SH-SY5Y (cell line): ENCODE data around the gene C1QTNF5.

Source experiments
- GATA2 ChIP-seq: IDR thresholded peaks from 2 replicates; pipeline ENCODE4 v1.6.1; 2011; ENCODE audit warnings: mild to moderate bottlenecking, low read depth, low read length
- GATA3 ChIP-seq: IDR thresholded peaks from 2 replicates; pipeline ENCODE4 v1.6.1; 2011; ENCODE audit warnings: low read depth, mild to moderate bottlenecking, low read length, moderate library complexity

The C1QTNF5 gene

DNA sequence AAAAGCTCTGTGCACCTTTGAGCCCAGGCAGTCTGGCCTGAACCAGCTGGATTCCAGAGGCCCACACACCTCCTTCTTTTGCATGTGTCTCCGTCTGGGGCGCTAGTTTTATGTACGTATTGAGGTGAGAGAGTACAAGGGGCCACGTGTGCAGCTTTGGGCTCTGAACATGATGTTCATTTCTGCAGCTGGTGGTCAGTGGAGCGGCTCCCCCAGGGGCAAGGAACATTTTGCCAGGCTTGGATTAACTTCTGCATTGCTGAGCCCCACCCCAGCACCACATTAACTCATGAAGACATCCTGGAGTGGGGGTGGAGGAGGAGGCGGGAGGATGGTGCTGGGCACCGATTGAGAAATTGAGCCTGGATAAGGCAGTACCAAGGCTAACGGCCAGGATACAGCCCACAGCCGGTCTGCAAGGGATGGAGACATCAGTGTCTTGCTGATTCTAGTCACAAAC is 27.0 kb upstream of the C1QTNF5 start:
- no peak for TF ChIP-seq GATA2
- no peak for TF ChIP-seq GATA3

DNA sequence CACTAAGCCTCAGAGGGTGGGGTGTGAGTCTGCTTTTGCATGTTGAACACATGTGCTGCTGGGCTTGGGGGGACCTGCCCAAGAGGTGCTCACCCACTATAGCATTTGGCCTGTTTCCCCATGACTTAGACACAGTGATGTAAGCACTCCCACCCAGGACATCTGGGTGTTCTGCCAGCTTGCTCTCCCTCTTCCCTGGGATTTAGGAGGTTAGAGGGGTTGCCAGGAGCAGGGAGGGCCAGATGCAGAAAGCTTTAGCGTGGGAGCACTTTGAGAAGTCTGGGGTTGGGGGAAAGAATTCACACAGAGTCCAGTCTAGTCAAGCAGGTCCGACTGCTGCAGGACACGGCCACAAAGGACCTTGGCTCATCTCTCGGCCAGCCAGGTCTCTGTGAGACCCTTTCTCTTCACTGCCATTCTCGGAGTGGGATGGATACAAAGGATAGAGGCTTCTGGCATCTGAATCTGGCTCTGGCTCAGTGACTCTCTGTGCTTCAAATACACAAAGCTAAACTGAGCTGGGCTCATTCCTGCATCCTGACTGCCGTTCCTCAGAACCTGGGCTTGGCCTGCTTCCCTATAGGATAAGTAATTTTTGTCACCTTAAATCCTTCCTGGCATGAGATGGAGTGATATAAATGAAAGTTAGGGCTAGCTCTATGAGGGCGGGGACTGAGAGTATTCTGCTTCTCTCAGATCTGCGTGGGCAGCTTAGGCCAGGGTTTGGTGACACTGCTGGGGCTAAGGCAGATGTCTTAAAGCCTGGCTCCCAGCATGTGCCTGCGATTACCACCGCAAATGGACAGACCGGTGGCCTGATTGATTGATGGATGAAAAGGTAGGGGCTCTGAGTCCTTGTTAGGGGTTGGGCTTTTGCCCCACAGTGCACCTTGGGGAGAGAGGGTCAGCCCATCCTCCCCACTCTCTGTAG is 26.3 kb upstream of the C1QTNF5 start:
- TF ChIP-seq GATA2, result no peak
- no peak for TF ChIP-seq GATA3

DNA sequence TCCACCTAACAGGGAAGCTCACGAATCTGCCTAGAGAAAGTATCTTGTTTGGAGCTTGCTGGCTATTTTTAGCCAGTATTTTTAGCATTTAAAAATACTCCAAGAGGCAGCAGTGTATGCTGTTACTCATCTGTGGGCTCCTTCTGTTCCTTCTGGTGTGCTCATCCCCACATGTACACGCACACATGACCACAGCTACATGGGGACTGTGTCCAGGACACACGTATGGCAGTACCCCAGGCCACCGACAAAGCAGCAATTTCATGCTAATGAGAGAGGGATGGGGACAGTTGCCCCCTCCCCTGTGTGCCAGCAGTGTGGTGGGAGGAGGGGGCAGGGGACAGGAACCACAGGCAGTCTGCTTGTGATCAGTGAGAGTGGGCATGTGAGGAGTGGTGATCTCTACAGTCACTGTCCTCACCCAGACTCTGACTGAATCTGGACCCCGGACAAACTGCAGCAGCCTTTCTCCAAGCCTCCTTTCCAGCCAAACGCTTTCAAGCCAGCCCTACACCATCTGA is 24.4 kb upstream of the C1QTNF5 start:
- TF ChIP-seq GATA3 (no peak), GATA2 (no peak)

DNA sequence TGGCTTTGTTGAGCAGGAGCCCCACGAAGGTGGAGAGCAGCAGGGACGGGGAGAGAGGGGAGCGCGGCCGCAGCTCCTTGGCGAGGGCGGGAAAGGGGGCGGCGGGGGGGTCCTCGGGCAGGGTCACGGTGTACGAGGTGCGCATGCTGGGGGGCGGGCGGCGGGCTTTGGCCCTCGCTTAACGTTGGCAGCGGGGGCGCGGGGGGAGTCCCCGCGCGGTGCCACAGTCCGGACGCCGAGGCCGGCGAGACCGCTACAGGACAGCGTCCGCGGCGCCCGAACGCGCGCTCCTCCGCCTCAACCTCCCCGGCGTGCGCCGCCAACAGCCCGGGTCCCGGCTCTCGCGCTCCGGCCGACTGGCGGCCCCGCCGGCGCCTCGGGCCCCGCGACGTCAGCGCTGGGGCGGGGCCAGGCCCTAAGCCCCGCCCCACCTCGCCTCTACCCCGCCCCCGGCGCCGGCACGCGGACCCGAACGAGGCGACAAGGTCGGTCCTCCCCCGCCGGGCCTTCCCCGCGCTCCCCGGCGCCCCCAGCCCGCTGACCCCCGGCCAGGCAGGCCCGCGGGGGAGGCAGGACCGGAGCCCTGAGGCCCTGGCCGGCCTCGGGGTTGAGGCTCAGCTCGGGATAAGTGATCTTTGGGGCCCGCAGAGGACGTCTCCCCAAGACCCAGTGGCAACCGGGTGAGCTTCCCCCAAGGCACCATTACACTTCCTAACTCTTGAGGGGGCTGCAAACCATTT is 23.3 kb upstream of the C1QTNF5 start:
- TF ChIP-seq GATA3, result no peak
- TF ChIP-seq GATA2, result no peak

DNA sequence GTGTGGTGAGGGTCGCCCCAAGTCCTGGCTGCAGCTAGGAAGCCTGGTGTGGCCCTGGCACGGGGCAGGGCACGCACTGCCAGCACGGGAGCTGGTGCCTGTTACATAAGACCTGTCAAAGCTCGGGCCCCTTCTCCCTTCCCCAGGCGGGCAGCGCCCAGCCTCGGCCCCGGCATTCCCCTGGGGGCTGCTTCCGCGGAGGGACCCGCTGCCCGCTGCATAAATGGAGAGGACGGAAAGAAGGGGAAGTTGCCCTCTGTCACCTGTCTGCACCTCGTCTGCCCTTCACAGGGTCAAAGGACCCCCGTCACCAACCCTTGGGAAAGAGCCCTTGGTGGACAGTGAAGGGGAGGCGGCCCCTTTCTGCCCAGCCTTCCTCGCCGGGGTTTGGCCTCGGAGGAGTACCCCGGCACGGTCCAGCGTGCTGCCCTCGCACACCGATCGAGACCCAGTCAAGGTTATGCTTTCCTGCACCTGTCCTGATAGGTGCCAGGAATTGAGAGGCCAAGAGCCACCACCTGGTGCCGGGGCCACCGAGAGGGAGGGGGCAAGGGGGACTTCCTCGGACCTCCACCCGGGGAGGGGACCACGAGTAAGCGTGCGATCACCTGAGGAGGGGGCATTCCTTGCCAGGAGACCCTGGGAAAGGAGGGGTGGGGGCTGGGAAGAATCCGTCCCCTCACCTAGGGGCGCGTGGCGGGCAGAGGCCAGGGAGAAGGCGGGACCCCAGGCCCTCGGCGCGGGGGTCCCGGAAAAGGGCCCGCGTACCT is 22.6 kb upstream of the C1QTNF5 start:
- TF ChIP-seq GATA2 (no peak), GATA3 (no peak)

DNA sequence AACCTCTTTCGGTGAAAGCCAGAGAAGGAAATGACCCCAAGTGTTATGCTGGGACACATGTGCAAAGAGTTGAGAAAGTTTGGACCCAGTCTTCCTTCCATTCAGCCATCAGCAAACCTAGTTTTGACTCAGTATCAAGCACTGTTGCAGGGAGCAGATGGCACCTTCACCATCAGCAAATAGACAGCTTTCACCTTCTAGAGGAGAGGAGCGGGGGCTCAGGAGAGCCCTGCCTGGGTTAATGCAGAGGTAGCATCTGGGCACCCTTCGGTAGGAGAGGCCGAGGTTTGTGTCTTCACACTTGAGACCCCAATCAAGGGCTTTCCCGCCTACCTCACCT is 22.0 kb upstream of the C1QTNF5 start:
- TF ChIP-seq GATA3, result no peak
- no peak for TF ChIP-seq GATA2

DNA sequence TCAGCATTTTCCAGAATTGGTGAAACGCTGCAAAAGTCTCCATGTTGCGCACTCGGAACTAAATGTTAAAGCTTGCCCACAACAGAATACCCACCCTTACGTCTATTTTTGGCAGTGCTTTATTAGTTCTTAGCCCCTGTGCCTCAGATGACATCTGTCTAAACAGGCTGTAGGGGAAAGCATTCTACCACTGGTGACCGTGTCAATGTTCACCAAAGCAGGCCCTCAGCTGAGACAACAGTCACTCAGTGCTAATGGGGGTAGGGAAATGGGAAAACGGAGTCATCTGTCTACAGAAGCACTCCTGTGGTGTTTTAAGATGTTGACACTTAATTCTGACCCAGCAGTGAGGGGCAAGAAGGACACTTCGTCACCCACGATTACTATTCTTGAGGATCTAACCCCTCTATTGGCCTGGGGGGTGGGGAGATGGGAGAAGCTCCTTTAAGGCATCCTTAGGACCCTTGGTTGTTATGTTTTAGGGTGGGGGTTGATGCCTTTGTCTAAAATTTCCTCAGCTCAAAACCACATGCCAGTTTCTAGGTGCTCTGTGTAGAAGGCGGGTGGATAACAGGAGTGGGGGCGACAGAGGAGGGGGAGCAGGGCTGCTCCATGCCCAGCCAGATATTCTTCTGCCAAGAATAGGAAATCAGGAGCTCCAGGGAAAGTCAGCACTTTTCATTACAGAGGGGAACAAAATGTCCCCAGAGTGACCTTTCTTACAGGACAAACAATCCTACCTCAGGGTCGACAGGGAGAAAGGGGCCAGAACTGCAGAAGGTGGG is 21.4 kb upstream of the C1QTNF5 start:
- TF ChIP-seq GATA2 (no peak), GATA3 (no peak)

DNA sequence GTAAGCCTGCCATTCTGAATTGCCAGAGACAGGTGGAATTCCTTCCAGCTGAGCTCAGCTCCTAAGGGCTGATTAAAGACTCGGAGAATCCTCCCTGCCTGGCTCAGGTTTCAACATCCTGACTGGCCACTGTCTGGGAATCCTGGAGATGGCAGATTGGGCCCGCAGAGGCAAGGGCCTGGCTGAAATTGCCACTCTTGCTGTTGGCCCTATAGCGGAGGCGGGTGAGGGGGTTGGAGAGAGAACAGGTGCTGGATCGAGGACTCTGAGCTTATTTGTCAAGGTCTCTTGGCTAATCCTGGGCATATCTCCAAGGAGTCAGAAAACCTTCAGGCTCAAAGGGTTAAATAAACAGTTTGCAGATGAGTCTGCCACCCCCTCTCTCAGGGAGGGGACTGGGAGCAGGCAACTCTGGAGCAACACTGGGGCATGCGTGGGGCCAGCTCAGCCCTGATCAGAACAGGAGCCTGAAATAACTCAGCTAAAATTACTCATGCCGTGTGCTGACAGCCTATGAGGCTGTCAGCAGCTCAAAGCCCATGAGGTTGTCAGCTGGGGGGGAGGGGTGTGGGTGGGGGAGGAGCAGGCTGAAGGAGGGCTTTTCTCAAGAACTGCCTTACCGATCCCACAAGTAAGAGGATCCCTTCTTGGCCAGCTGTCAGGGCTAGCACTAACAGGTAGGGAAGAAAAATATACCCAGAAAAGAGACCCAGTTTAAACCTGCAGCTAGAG is 20.5 kb upstream of the C1QTNF5 start:
- TF ChIP-seq GATA2 (no peak), GATA3 (no peak)

DNA sequence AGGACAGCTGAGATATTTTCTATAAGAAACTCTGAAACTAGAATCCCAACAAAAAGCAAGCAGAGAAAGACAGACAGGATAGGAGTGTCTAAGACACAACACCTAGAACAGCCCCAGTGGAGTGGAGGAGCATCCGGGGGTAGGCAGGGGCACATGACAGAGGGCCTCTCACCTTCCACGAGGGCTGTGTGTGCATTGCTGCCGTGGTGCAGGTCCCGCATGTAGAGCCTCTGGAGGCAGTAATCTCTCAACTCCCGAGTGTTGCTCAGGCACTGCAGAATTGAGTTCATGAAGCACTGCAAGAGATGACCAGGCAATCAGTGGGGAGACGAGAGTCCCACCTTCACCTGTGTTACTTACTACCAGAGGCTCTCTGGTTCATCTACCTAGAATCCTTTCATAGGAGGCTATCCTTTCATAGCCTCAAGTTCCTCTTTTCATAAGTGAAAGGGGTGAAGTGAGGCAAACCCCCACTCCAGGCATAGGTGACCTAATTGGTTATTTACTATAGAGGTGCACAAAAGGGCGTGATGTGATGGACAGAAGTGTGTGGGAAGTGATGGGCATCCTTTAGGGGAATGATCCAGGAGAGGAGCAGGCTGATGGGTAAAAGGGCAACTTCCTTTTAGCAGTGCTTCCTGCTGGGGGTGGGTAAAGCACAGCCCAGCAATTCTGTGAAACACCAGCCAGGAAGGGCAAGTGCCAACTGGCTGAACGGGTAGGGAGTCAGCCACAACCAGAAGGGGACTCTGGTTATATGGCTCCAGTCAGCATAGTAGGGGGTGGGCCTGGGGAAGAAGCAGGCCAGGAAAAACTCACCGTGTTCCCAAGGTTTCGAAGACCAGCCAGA is 18.9 kb upstream of the C1QTNF5 start:
- no peak for TF ChIP-seq GATA2
- TF ChIP-seq GATA3, result no peak

DNA sequence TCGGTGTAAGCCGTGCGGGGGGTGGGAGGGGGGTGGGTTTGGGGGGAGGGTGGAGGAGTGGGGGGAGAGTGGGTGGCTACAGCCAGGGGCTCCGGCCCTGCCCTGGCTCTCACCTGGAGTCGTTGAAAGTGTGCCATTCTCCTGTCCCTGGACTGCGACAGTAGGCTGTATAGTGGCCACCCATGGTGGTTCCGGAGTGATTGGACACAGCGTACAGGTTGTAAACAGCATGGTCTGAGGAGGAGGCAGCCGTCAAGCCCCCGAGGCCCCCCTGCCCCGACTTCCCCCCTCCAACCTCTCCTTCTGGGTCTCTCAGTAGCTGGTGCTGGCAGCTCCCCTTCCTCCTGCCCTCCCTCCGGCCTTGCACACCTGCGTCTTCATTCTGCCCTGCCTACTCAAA is 16.4 kb upstream of the C1QTNF5 start:
- TF ChIP-seq GATA2 (no peak), GATA3 (no peak)

DNA sequence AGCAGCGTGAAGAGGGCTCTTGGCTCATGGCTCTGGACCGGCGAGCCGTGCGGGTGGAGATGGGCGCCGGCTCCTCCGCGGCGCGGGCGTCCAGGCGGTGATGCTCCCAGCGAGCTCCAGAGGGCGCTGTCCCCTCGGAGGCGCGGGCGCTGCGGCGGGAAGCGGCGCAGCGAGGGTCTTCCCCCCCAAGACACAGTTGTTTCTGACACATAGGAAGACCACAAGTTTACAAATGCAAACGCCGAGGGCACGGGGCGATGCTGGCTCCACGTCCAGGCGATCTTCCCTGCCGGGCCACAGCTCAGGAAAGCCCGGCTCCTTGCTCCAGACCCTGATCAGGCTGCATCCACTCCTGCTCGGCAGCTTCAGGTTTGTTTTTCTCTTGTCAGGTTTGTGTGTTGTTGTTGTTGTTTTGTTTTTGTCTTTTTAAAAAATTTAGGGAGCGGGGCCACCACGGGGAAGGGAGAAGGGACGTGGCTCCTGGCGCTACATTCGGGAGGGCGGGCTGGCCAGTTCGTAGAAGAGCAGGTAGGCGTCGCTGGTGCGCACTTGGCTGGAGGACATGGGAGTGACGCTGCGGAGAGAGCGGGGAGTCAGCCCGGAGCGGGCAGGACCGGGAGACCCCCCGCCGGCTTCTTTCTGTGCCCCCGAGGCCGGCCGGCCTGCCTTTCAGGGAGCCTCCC is 15.8 kb upstream of the C1QTNF5 start:
- TF ChIP-seq GATA3 (no peak), GATA2 (no peak)
